Measurements from ENCODE around the gene SF3A1. TPM values are rescaled to one million over a fixed set of nuclear protein-coding genes. Genes with fewer than 3 reads are reported as not detected.

SF3A1 gene
- total RNA-seq, 2 experiments from 2014 or later: 335 to 388 TPM

DNA sequence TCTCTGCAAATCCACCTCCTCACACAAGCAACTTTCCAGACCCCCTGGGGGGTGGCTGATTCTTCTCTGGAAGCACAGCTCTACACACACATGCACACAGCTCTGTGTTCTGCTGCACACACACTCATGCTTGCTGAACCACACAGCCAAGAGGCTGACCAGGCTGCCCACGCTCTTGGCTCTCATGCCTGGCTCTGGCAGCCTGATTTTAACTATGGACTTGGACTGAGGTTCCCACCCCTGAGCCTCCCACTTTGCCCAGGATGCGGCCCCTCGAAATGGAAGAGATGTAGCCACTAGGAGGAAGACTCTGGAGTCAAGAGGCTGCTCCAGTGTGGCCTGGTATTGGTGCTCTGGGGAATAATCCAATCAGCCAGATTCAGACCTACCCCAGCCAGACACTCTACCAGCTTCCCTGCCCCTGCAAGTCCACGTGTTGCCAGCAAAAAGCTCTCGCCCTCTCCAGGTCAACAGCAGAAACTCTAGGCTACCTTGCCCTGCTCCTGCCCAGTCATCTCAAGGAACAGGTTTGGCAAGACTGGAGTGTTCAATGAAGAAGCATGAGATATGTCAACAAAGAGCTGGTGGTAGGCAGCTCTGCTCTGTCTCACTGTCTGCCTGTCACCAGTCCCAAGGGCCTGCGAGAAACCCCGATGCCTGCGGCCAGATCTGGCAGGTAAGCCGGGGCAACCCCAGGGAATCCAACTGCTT, 58.5 kb downstream of the SF3A1 start:
- POLR2A ChIA-PET: interaction anchor here (1.1 to 2.8 kb wide), 6 partner anchors 8 to 58 kb away, joined by 3 to 12 read pairs (median 8); partner anchors contain the start of genes CASTOR1, CCDC157, SF3A1 and TBC1D10A
- H3K4me1 Mint-ChIP-seq (ENCODE audit: low read depth): peaks cover 83% of the 10 kb centered on the region
- intact Hi-C loops (cut with DNase I, micrococcal nuclease): loop anchor here in 1 of 2 experiments (2.0 kb wide), 1 partner anchor 15 kb away; no protein-coding TSS in a partner anchor
- peak overlapping the region; percentile 83 for H3K27ac Mint-ChIP-seq
- ATAC-seq (ENCODE audit: poor library complexity) (no peak), DNase-seq (no peak)
- no peaks in the 10 kb centered on the region for H3K9me3 Mint-ChIP-seq
- no peaks in the 10 kb centered on the region for H3K9me3 ChIP-seq (ENCODE audit: control insufficient read depth in 1 of 2, insufficient read depth in 1 of 2, low read length in 2 of 2)
- H3K36me3 Mint-ChIP-seq (ENCODE audit: low read depth): peaks cover 92% of the 10 kb centered on the region
- no peak for TF ChIP-seq CTCF (IDR thresholded peaks at IDR 0.05)
- H3K36me3 ChIP-seq (ENCODE audit: insufficient read depth, low read length): peaks cover 88% of the 10 kb centered on the region
- H3K27me3 ChIP-seq (ENCODE audit: control insufficient read depth in 1 of 2, insufficient read depth in 2 of 2, low read length in 2 of 2): no peaks in the 10 kb centered on the region
- peaks cover 89% of the 10 kb centered on the region for H3K4me1 ChIP-seq (ENCODE audit: insufficient read depth, low read length)
- H3K4me3 Mint-ChIP-seq: peak overlapping the region; percentile 4
- H3K27ac ChIP-seq (ENCODE audit: low read depth in 1 of 2, low read length in 2 of 2): peak overlapping the region; percentile 74 to 86
- CTCF ChIA-PET: interaction anchor here (2.4 kb wide), 1 partner anchor 10 kb away, joined by 12 read pairs; the partner anchor contains the start of gene CASTOR1
- no peaks in the 10 kb centered on the region for H3K27me3 Mint-ChIP-seq
- no peak overlapping the region for H3K4me3 ChIP-seq (ENCODE audit: low read length)

GRCh38 chr22:30297276-30297990, 59.3 kb downstream of the SF3A1 start:
- ATAC-seq (ENCODE audit: poor library complexity) (no peak), DNase-seq (no peak)
- TF ChIP-seq CTCF (IDR thresholded peaks at IDR 0.05): no peak
- ChIA-PET POLR2A (interaction anchor here (1.1 to 2.8 kb wide), 6 partner anchors 8 to 59 kb away, joined by 3 to 12 read pairs (median 8); partner anchors contain the start of genes CASTOR1, CCDC157, SF3A1 and TBC1D10A), CTCF (interaction anchor here (2.4 kb wide), 1 partner anchor 9 kb away, joined by 12 read pairs; the partner anchor contains the start of gene CASTOR1)
- Histone ChIP-seq H3K4me1 (ENCODE audit: insufficient read depth, low read length) (peaks cover 82% of the 10 kb centered on the region), H3K27me3 (ENCODE audit: control insufficient read depth in 1 of 2, insufficient read depth in 2 of 2, low read length in 2 of 2) (no peaks in the 10 kb centered on the region), H3K9me3 (ENCODE audit: control insufficient read depth in 1 of 2, insufficient read depth in 1 of 2, low read length in 2 of 2) (no peaks in the 10 kb centered on the region), H3K4me3 (ENCODE audit: low read length) (no peak overlapping the region), H3K36me3 (ENCODE audit: insufficient read depth, low read length) (peaks cover 94% of the 10 kb centered on the region), H3K27ac (ENCODE audit: low read depth in 1 of 2, low read length in 2 of 2) (peak overlapping the region; percentile 74 to 86)
- Mint-ChIP-seq H3K9me3 (no peaks in the 10 kb centered on the region), H3K4me1 (ENCODE audit: low read depth) (peaks cover 80% of the 10 kb centered on the region), H3K36me3 (ENCODE audit: low read depth) (peaks cover 91% of the 10 kb centered on the region), H3K27ac (peak overlapping the region; percentile 83), H3K27me3 (no peaks in the 10 kb centered on the region), H3K4me3 (peak overlapping the region; percentile 58)
- intact Hi-C loops (cut with DNase I, micrococcal nuclease): loop anchor here in 1 of 2 experiments (2.0 kb wide), 1 partner anchor 15 kb away; no protein-coding TSS in a partner anchor

DNA sequence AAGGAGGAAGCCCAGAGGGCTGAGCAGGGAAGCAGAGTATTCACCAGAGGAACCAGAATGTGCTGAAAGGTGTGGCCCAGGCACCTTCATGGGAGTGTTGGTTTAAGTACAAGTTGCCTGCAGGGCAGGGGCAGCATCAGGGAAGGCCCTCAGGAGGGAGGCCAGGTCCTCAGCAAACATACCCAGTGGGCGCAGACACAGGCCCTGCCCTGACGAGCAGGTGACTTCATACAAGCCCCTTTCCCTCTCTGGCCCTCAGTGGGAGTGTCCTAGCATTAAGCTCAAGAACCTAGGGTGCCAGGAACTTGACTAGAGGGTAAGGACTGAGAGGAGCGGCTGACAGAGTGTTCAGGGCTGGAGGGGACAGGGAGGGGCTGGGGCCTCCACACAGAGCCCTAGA, 59.9 kb downstream of the SF3A1 start:
- Mint-ChIP-seq H3K36me3 (ENCODE audit: low read depth) (peaks cover 92% of the 10 kb centered on the region), H3K27ac (peak overlapping the region; percentile 83), H3K4me1 (ENCODE audit: low read depth) (peaks cover 74% of the 10 kb centered on the region), H3K9me3 (no peaks in the 10 kb centered on the region), H3K4me3 (peak overlapping the region; percentile 58), H3K27me3 (no peaks in the 10 kb centered on the region)
- DNase-seq: no peak
- H3K36me3 ChIP-seq (ENCODE audit: insufficient read depth, low read length): peaks cover 95% of the 10 kb centered on the region
- CTCF ChIA-PET: interaction anchor here (0.8 to 2.4 kb wide), 4 partner anchors 8 to 33 kb away, joined by 3 to 12 read pairs (median 5); partner anchors contain the start of gene CASTOR1
- H3K9me3 ChIP-seq (ENCODE audit: control insufficient read depth in 1 of 2, insufficient read depth in 1 of 2, low read length in 2 of 2): no peaks in the 10 kb centered on the region
- H3K27me3 ChIP-seq (ENCODE audit: control insufficient read depth in 1 of 2, insufficient read depth in 2 of 2, low read length in 2 of 2): no peaks in the 10 kb centered on the region
- POLR2A ChIA-PET: interaction anchor here (0.9 to 9.8 kb wide), 8 partner anchors 8 to 60 kb away, joined by 3 to 268 read pairs (median 7); partner anchors contain the start of genes CCDC157, SF3A1 and TBC1D10A
- ATAC-seq (ENCODE audit: poor library complexity): peak; percentile 32
- H3K4me3 ChIP-seq (ENCODE audit: low read length): no peak overlapping the region
- intact Hi-C loops (cut with DNase I, micrococcal nuclease): loop anchor here in 1 of 2 experiments (1.0 to 2.0 kb wide), 2 partner anchors 8 to 16 kb away; no protein-coding TSS in a partner anchor
- peaks cover 79% of the 10 kb centered on the region for H3K4me1 ChIP-seq (ENCODE audit: insufficient read depth, low read length)
- peak overlapping the region; percentile 74 to 86 for H3K27ac ChIP-seq (ENCODE audit: low read depth in 1 of 2, low read length in 2 of 2)
- no peak for TF ChIP-seq CTCF (IDR thresholded peaks at IDR 0.05)
